CD14-positive monocyte (primary cell): ENCODE results near the gene ABCB6. TPM values are rescaled to one million over a fixed set of nuclear protein-coding genes. Genes with fewer than 3 reads are reported as not detected.

ENCODE experiments used
- DNase-seq, 3 donors: peaks; one replicate each; pipeline ENCODE4 v3.0.0-alpha.2; 2011 to 2022
- H2AFZ ChIP-seq: 2 replicates; pipeline ENCODE4 v1.6.0; 2012; ENCODE audit warnings: mild to moderate bottlenecking, low read depth, low read length, inconsistent platforms; ENCODE audit not compliant: insufficient read depth, poor library complexity, severe bottlenecking
- H3K27ac ChIP-seq, 2 donors: 1 replicate in 1 of 2; 2 replicates in 1 of 2; pipeline ENCODE4 v1.5.1; 2012 to 2013; ENCODE audit warnings: low read length in 2 of 2, control low read depth in 1 of 2, inconsistent platforms in 1 of 2, low read depth in 1 of 2, mild to moderate bottlenecking in 1 of 2
- H3K27me3 ChIP-seq, 2 donors: one replicate each; pipeline versions ENCODE4 v1.6.0 to v1.6.1; 2011 to 2013; ENCODE audit warnings: low read length in 2 of 2; ENCODE audit not compliant: control insufficient read depth in 2 of 2, insufficient read depth in 2 of 2
- H3K36me3 ChIP-seq, 2 donors: replicated peaks in 1 of 2; 1 replicate in 1 of 2; 2 replicates in 1 of 2; pipeline versions ENCODE4 v1.5.1 to v1.6.1; 2012 to 2013; ENCODE audit warnings: low read length in 2 of 2, control low read depth in 1 of 2, inconsistent platforms in 1 of 2, mild to moderate bottlenecking in 1 of 2; ENCODE audit not compliant: insufficient read depth in 2 of 2, control insufficient read depth in 1 of 2
- H3K4me1 ChIP-seq, 2 donors: 1 replicate in 1 of 2; 2 replicates in 1 of 2; pipeline versions ENCODE4 v1.5.1 to v1.6.1; 2012 to 2013; ENCODE audit warnings: low read length in 2 of 2, control low read depth in 1 of 2, inconsistent platforms in 1 of 2, mild to moderate bottlenecking in 1 of 2, moderate library complexity in 1 of 2; ENCODE audit not compliant: insufficient read depth in 2 of 2, control insufficient read depth in 1 of 2
- H3K4me2 ChIP-seq: replicated peaks from 2 replicates; pipeline ENCODE3; 2012; ENCODE audit warnings: low read length, moderate library complexity, mild to moderate bottlenecking; ENCODE audit not compliant: poor library complexity, severe bottlenecking; ENCODE audit errors: extremely low read depth
- H3K4me3 ChIP-seq, 3 experiments: fragments of 200-600 bp in 1 of 3; sonication (generic) in 1 of 3; replicated peaks in 1 of 3; 1 replicate in 2 of 3; 2 replicates in 1 of 3; pipeline ENCODE4 v1.5.1; 2011 to 2013; ENCODE audit warnings: low read length in 3 of 3, mild to moderate bottlenecking in 3 of 3, control low read depth in 2 of 3, low read depth in 2 of 3, inconsistent platforms in 1 of 3, moderate library complexity in 1 of 3
- H3K79me2 ChIP-seq: 2 replicates; pipeline ENCODE4 v1.6.0; 2012; ENCODE audit warnings: mild to moderate bottlenecking, control low read depth, inconsistent platforms, low read length, moderate library complexity; ENCODE audit not compliant: insufficient read depth
- H3K9ac ChIP-seq: 2 replicates; pipeline ENCODE4 v1.6.0; 2017; ENCODE audit warnings: low read length, mild to moderate bottlenecking; ENCODE audit not compliant: insufficient read depth, poor library complexity, severe bottlenecking
- H3K9me3 ChIP-seq, 2 donors: replicated peaks in 1 of 2; 1 replicate in 1 of 2; 2 replicates in 1 of 2; pipeline versions ENCODE4 v1.5.1 to v1.6.1; 2012 to 2013; ENCODE audit warnings: low read length in 2 of 2, control low read depth in 1 of 2; ENCODE audit not compliant: control insufficient read depth in 1 of 2, insufficient read depth in 1 of 2
- H4K20me1 ChIP-seq: 2 replicates; pipeline ENCODE4 v1.6.0; 2012; ENCODE audit warnings: mild to moderate bottlenecking, low read length, control low read depth, moderate library complexity; ENCODE audit not compliant: insufficient read depth
- H3K27ac Mint-ChIP-seq, 7 donors: one replicate each; pipeline ENCODE4 v1.8.0; 2020; ENCODE audit warnings: mild to moderate bottlenecking in 7 of 7, mixed read lengths in 7 of 7, moderate library complexity in 6 of 7, inconsistent platforms in 2 of 7
- H3K27me3 Mint-ChIP-seq, 3 donors: one replicate each; pipeline ENCODE4 v1.8.0; 2021 to 2022; ENCODE audit warnings: low read depth in 3 of 3, mild to moderate bottlenecking in 3 of 3, mixed read lengths in 3 of 3, moderate library complexity in 3 of 3, inconsistent platforms in 1 of 3
- H3K36me3 Mint-ChIP-seq, 2 donors: one replicate each; pipeline ENCODE4 v1.8.0; 2020; ENCODE audit warnings: mixed read lengths in 2 of 2, inconsistent platforms in 1 of 2, mild to moderate bottlenecking in 1 of 2
- H3K4me1 Mint-ChIP-seq: one replicate; pipeline ENCODE4 v1.8.0; 2020; ENCODE audit warnings: mild to moderate bottlenecking, mixed read lengths
- H3K4me3 Mint-ChIP-seq, 2 donors: one replicate each; pipeline ENCODE4 v1.8.0; 2020; ENCODE audit warnings: mild to moderate bottlenecking in 2 of 2, mixed read lengths in 2 of 2, moderate library complexity in 1 of 2
- H3K9me3 Mint-ChIP-seq, 7 donors: one replicate each; pipeline ENCODE4 v1.8.0; 2020 to 2022; ENCODE audit warnings: mixed read lengths in 7 of 7, mild to moderate bottlenecking in 6 of 7, moderate library complexity in 6 of 7, inconsistent platforms in 2 of 7
- WGBS: methylation state at CpG from one replicate; pipeline ENCODE4 v1.1.5; 2013; ENCODE audit warnings: missing lambda C conversion rate; ENCODE audit not compliant: insufficient coverage; 5-methylcytosine and 5-hydroxymethylcytosine counted together
- intact Hi-C, 2 donors: fragments of 100-400 bp; cut with micrococcal nuclease; formaldehyde crosslinking; loops; one replicate each; pipeline versions ENCODE4 v1.15.0 to v1.15.1; 2023
- polyA plus RNA-seq, 3 donors: library from polyadenylated mRNA; depleted of rRNA in 1 of 3; unstranded in 2 of 3; stranded (reverse) in 1 of 3; fragments of 300-500 nt in 2 of 3; fragments of >200 nt in 1 of 3; fragmentation: Illumina TruSeq in 2 of 3; gene quantifications; 1 replicate in 2 of 3; 2 replicates in 1 of 3; pipeline ENCODE4 v1.2.3, GENCODE V29; 2012 to 2021
- TF ChIP-seq, protein P1 (sequence below): fragments of 200-600 bp; IDR thresholded peaks from one replicate; pipeline ENCODE4 v1.8.0; 2022; ENCODE audit warnings: antibody characterized with exemption, mild to moderate bottlenecking

ABCB6 gene
- polyA plus RNA-seq, 3 donors, result 0.28 to 4.8 (median 0.58) TPM

DNA sequence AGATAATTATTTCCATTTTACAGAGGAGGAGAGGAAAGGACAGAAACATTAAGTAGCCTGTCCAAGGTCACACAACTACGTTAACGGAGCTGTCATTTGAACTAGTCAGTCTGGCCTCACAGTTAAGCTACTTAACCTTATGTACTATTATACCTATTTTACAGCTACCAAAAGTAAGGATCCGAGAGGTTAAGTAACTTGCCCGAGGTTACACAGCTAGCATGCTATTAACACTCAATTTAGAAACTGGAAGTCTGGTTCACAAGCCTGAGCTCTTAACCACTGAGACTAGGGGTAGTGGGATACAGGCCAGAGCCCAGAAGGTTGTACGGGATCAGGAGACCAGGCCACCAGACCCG lies 26.0 kb upstream of the ABCB6 start:
- no peak for DNase-seq
- peaks cover under 1% of the 10 kb centered on the region for H4K20me1 ChIP-seq

DNA sequence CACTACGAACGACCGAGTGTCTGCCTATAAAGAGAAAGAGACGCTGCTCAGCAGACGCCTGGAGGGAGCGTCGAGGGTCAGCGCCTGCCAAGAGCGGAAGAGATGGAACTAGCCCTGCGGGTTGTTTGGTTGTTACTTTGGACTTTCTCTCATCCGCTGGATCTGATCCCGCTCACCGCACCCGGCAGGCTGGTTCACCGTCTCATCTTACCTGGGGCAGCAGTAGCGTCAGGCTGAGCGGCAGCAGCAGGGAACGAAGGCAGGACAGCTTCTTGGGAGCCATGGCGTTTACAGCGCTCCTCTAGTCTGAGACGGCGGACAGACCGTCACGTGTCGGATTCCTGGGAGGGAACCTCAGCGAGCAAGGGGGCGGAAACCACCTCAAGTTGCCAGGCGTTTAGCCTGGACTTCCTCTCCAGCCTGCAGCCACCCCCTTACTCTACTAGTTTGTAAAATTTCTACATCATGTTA lies 24.6 kb upstream of the ABCB6 start:
- H3K4me2 ChIP-seq, result peak overlapping the region; percentile 55
- H3K27ac Mint-ChIP-seq, result peak overlapping the region; percentile 72 to 95 (median 87)
- H3K4me3 Mint-ChIP-seq, result peak overlapping the region; percentile 79 to 89
- no peaks in the 10 kb centered on the region for H3K27me3 ChIP-seq
- no peaks in the 10 kb centered on the region for H3K9me3 ChIP-seq
- peaks cover 0 to 1% (median 1%) of the 10 kb centered on the region in 3 donors for H3K27me3 Mint-ChIP-seq
- peaks cover 30% of the 10 kb centered on the region for H3K79me2 ChIP-seq
- 59% methylated on average over 20 of the region's 28 CpGs for WGBS
- peaks cover 23 to 31% of the 10 kb centered on the region in 2 donors for H3K36me3 Mint-ChIP-seq
- peak overlapping the region; percentile 52 for H2AFZ ChIP-seq
- intact Hi-C loops, result no loop called here
- H3K9ac ChIP-seq, result no peak overlapping the region
- no peaks in the 10 kb centered on the region for H3K9me3 Mint-ChIP-seq
- H3K4me3 ChIP-seq, result peak overlapping the region in 2 of 3 experiments; percentile 34 to 59
- H3K27ac ChIP-seq, result peak overlapping the region; percentile 29 to 41
- DNase-seq, result peak; percentile 64 to 79 (median 77)
- H3K4me1 Mint-ChIP-seq, result peaks cover 47% of the 10 kb centered on the region
- peaks cover 48 to 50% of the 10 kb centered on the region in 2 donors for H3K4me1 ChIP-seq
- H4K20me1 ChIP-seq, result no peaks in the 10 kb centered on the region
- TF ChIP-seq, protein P1, sequence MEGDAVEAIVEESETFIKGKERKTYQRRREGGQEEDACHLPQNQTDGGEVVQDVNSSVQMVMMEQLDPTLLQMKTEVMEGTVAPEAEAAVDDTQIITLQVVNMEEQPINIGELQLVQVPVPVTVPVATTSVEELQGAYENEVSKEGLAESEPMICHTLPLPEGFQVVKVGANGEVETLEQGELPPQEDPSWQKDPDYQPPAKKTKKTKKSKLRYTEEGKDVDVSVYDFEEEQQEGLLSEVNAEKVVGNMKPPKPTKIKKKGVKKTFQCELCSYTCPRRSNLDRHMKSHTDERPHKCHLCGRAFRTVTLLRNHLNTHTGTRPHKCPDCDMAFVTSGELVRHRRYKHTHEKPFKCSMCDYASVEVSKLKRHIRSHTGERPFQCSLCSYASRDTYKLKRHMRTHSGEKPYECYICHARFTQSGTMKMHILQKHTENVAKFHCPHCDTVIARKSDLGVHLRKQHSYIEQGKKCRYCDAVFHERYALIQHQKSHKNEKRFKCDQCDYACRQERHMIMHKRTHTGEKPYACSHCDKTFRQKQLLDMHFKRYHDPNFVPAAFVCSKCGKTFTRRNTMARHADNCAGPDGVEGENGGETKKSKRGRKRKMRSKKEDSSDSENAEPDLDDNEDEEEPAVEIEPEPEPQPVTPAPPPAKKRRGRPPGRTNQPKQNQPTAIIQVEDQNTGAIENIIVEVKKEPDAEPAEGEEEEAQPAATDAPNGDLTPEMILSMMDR, result no peak
- H3K36me3 ChIP-seq, result peaks cover 7 to 29% of the 10 kb centered on the region in 2 donors

More for the DNA sequence above, 26.0 kb upstream of the ABCB6 start:
- Mint-ChIP-seq H3K36me3 (peaks cover 20 to 34% of the 10 kb centered on the region in 2 donors), H3K4me1 (peaks cover 62% of the 10 kb centered on the region), H3K27me3 (peaks cover 0 to 1% (median 1%) of the 10 kb centered on the region in 3 donors), H3K9me3 (no peaks in the 10 kb centered on the region), H3K27ac (peak overlapping the region; percentile 74 to 97 (median 94)), H3K4me3 (peak overlapping the region; percentile 83 to 90)
- Histone ChIP-seq H3K79me2 (peaks cover 45% of the 10 kb centered on the region), H3K9me3 (no peaks in the 10 kb centered on the region), H3K36me3 (peaks cover 5 to 23% of the 10 kb centered on the region in 2 donors), H3K9ac (peak overlapping the region; percentile 79), H3K4me3 (peak overlapping the region; percentile 57 to 83 (median 66)), H3K4me1 (peaks cover 63 to 65% of the 10 kb centered on the region in 2 donors), H3K27ac (peak overlapping the region; percentile 72 to 89), H2AFZ (peak overlapping the region; percentile 87), H3K27me3 (no peaks in the 10 kb centered on the region), H3K4me2 (peak overlapping the region; percentile 83)
- intact Hi-C loops, result loop anchor here in 1 of 2 donors (1.0 kb wide), 1 partner anchor 66 kb away; the partner anchor contains the start of gene RETREG2
- TF ChIP-seq, protein P1, result no peak
- WGBS, result no CpG with 5 or more reads among the region's 6 CpGs
